C4-2B (cell line): ENCODE measurements around the gene HACL1.

Source experiments
- ZFX ChIP-seq: fragments of 450-650 bp; IDR thresholded peaks from 2 replicates; pipeline ENCODE4 v1.6.1; 2017
- TF ChIP-seq, protein P1 (sequence below): fragments of 450-650 bp; conservative IDR thresholded peaks from 2 replicates; pipeline ENCODE4 v1.5.1; 2017; ENCODE audit warnings: mild to moderate bottlenecking

DNA sequence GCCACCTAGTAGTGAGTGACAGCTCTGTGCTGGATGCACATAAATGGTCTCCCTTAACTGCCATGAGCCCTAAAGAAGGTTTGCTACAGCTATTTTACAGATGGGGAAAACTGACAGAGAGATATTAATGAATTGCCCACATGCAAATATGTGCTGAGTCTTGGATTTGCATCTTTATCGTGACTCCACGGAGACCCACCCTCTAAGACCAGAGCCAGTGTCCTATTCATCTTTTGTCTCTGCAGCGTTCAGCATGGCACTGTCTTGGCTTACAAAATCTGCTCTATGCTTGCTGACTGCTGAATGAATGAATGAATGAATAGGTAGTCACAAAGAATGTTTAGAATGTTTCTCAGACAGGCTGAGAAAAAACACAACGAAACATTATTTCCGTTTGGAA is 48.5 kb upstream of the HACL1 start:
- no peak for TF ChIP-seq ZFX
- TF ChIP-seq, protein P1, sequence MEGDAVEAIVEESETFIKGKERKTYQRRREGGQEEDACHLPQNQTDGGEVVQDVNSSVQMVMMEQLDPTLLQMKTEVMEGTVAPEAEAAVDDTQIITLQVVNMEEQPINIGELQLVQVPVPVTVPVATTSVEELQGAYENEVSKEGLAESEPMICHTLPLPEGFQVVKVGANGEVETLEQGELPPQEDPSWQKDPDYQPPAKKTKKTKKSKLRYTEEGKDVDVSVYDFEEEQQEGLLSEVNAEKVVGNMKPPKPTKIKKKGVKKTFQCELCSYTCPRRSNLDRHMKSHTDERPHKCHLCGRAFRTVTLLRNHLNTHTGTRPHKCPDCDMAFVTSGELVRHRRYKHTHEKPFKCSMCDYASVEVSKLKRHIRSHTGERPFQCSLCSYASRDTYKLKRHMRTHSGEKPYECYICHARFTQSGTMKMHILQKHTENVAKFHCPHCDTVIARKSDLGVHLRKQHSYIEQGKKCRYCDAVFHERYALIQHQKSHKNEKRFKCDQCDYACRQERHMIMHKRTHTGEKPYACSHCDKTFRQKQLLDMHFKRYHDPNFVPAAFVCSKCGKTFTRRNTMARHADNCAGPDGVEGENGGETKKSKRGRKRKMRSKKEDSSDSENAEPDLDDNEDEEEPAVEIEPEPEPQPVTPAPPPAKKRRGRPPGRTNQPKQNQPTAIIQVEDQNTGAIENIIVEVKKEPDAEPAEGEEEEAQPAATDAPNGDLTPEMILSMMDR = no peak
